Testis (tissue), 3 donors: Measurements from ENCODE around the gene ZNF365. TPM values are rescaled to one million over a fixed set of nuclear protein-coding genes. Genes with fewer than 3 reads are reported as not detected.
"Not testable (repeated sequence)": the region's sequence is repeated elsewhere in the genome, so short reads cannot be mapped to it uniquely, and the experiment has no call there.

Experiments
- DNase-seq: peaks from one replicate; pipeline ENCODE4 v3.0.0-alpha.2; 2019
- H3K27ac ChIP-seq, 2 donors: fragments of 200-600 bp; sonication (generic); one replicate each; pipeline ENCODE4 v1.5.1; 2019
- H3K27me3 ChIP-seq: fragments of 200-600 bp; sonication (generic); one replicate; pipeline ENCODE4 v1.5.1; 2019
- H3K36me3 ChIP-seq: fragments of 200-600 bp; sonication (generic); one replicate; pipeline ENCODE4 v1.5.1; 2017; ENCODE audit warnings: low read depth; ENCODE audit errors: missing control alignments
- H3K4me1 ChIP-seq: fragments of 200-600 bp; sonication (generic); one replicate; pipeline ENCODE4 v1.5.1; 2019
- H3K4me3 ChIP-seq, 2 donors: fragments of 200-600 bp; sonication (generic); one replicate each; pipeline ENCODE4 v1.5.1; 2017 to 2019
- H3K9me3 ChIP-seq: fragments of 200-600 bp; sonication (generic); one replicate; pipeline ENCODE4 v1.5.1; 2017
- POLR2A ChIP-seq: fragments of 450-650 bp; IDR thresholded peaks from one replicate; pipeline ENCODE4 v1.6.1; 2017; ENCODE audit warnings: antibody characterized with exemption, mild to moderate bottlenecking, moderate library complexity
- WGBS, 2 donors: methylation state at CpG; one replicate each; pipeline ENCODE4 v1.1.5; 2018; 5-methylcytosine and 5-hydroxymethylcytosine counted together
- intact Hi-C: fragments of 100-400 bp; cut with DNase I; formaldehyde crosslinking; loops from one replicate; pipeline ENCODE4 v1.15.1; 2023; ENCODE audit warnings: low total_unique reads
- polyA plus RNA-seq: library from polyadenylated mRNA; stranded (reverse); fragments of 350-450 nt; fragmentation: Illumina TruSeq; extraction: RNeasy Lipid Tissue Mini Kit (QIAGEN cat#74804); gene quantifications from one replicate; pipeline ENCODE4 v1.2.3, GENCODE V29; 2014; ENCODE audit warnings: low read depth, low replicate concordance; ENCODE audit not compliant: insufficient read depth
- total RNA-seq, 2 donors: library from RNA; depleted of rRNA; stranded (reverse); fragments of >200 nt; gene quantifications; one replicate each; pipeline ENCODE4 v1.2.3, GENCODE V29; 2016
- TF ChIP-seq, protein P1 (sequence below), 3 experiments: fragments of 450-650 bp in 2 of 3; fragments of 200-600 bp in 1 of 3; sonication (generic) in 1 of 3; IDR thresholded peaks; one replicate each; pipeline ENCODE4 v1.5.1; 2016 to 2019; ENCODE audit warnings: antibody characterized with exemption in 3 of 3, mild to moderate bottlenecking in 2 of 3, moderate library complexity in 1 of 3

The ZNF365 gene
- total and polyA plus RNA-seq, 3 donors from 2014 or later: 1.0 to 2.8 (median 1.2) TPM

DNA sequence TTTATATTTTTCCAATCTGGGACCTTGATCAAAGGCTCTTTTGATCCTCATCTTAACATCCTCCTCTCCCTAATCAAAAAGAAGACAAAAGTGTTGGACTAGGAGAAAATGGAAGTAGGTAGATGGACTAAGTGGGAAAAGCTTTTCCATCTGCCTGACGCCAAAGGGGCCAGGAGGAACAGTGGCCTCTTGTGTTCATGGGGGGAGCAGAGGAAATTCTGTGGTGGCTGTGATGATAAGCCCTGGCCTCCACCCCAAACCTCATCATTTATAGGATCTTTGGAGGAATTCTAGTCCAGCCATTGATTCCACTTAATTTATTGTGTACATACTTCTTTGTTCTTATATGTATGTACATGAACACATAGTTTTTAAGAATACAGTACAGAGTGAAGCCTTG, 21.7 kb downstream of the ZNF365 start:
- intact Hi-C loops: no loop called here
- H3K36me3 ChIP-seq: no peaks in the 10 kb centered on the region
- no peak for TF ChIP-seq POLR2A
- TF ChIP-seq, protein P1, sequence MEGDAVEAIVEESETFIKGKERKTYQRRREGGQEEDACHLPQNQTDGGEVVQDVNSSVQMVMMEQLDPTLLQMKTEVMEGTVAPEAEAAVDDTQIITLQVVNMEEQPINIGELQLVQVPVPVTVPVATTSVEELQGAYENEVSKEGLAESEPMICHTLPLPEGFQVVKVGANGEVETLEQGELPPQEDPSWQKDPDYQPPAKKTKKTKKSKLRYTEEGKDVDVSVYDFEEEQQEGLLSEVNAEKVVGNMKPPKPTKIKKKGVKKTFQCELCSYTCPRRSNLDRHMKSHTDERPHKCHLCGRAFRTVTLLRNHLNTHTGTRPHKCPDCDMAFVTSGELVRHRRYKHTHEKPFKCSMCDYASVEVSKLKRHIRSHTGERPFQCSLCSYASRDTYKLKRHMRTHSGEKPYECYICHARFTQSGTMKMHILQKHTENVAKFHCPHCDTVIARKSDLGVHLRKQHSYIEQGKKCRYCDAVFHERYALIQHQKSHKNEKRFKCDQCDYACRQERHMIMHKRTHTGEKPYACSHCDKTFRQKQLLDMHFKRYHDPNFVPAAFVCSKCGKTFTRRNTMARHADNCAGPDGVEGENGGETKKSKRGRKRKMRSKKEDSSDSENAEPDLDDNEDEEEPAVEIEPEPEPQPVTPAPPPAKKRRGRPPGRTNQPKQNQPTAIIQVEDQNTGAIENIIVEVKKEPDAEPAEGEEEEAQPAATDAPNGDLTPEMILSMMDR (IDR thresholded peaks at IDR 0.05): no peak
- no peaks in the 10 kb centered on the region for H3K27me3 ChIP-seq
- no peak overlapping the region for H3K27ac ChIP-seq
- 72 to 75% methylated on average over 1 of the region's 1 CpG for WGBS, 2 donors
- H3K4me3 ChIP-seq: no peak overlapping the region
- no peaks in the 10 kb centered on the region for H3K9me3 ChIP-seq
- no peaks in the 10 kb centered on the region for H3K4me1 ChIP-seq
- no peak for DNase-seq

DNA sequence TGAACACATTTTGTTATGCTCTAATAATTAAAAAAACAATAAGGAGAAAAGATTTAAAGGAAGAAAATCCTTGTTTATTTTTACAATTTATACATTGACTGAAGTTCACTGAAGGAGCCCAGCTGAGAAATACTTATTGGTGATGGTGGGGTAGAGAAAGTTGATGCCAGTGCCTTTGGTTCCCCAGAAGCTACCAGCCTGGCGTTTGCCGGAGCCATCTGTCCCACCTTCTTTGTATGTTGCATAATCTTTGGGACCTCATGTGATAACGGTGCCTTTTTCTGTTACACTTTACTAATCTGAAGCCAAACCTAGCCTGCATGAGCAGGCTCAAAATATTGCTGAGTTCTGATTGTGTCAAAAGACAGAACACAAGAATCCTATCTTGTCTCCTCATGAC, 22.7 kb downstream of the ZNF365 start:
- no peak overlapping the region for H3K4me3 ChIP-seq
- intact Hi-C loops: no loop called here
- no peaks in the 10 kb centered on the region for H3K27me3 ChIP-seq
- H3K27ac ChIP-seq: no peak overlapping the region
- 84 to 87% methylated on average over 3 of the region's 3 CpGs for WGBS, 2 donors
- no peak for DNase-seq
- no peaks in the 10 kb centered on the region for H3K9me3 ChIP-seq
- no peaks in the 10 kb centered on the region for H3K4me1 ChIP-seq
- TF ChIP-seq, protein P1 (IDR thresholded peaks at IDR 0.05): no peak
- TF ChIP-seq POLR2A: no peak
- H3K36me3 ChIP-seq: no peaks in the 10 kb centered on the region

DNA sequence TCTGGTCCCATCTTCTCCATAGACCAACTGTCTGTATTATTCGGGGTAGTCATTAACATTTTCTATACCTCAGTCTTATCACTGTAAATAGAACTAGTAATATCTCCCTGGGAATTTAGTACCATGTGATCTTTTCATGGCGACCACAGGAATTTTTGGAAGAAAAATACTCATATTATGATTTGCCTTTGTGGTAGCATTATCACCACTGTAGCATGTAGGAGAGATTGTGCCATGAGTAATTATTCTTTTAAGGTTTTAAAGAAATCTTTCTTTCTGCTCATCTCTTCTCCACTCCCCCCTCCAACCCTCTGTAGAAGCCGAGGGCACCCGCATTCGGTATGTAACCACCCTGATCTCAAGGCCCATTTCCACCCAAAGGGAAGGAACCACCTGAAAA, 25.0 kb downstream of the ZNF365 start:
- intact Hi-C loops: no loop called here
- H3K4me1 ChIP-seq: no peaks in the 10 kb centered on the region
- TF ChIP-seq POLR2A: no peak
- TF ChIP-seq, protein P1 (IDR thresholded peaks at IDR 0.05): no peak
- DNase-seq: no peak
- no peaks in the 10 kb centered on the region for H3K9me3 ChIP-seq
- H3K27me3 ChIP-seq: no peaks in the 10 kb centered on the region
- WGBS, 2 donors: 93 to 95% methylated on average over 5 of the region's 5 CpGs
- no peaks in the 10 kb centered on the region for H3K36me3 ChIP-seq
- H3K4me3 ChIP-seq: no peak overlapping the region
- no peak overlapping the region for H3K27ac ChIP-seq

DNA sequence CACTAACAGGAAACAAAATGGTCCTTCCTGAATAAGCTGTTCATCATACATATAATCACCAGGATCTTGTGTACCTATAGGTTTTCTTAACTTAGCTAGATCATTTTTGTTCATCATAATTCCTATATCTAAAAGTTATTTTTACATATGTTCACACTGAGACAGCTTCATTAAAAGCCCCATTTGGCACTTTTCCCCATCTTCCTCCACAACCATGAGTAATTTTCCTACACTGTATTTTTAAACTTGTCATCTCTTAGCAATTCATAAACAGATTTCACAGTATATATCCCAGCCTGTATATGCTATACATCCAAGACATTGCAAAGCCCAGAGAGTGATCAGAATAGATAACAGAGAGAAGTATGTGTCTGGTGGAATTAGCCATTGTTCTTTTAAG, 28.3 kb downstream of the ZNF365 start:
- no peak for DNase-seq
- Histone ChIP-seq H3K27me3 (no peaks in the 10 kb centered on the region), H3K36me3 (no peaks in the 10 kb centered on the region), H3K27ac (no peak overlapping the region), H3K4me1 (no peaks in the 10 kb centered on the region), H3K9me3 (no peaks in the 10 kb centered on the region), H3K4me3 (no peak overlapping the region)
- intact Hi-C loops: no loop called here
- no peak for TF ChIP-seq POLR2A
- TF ChIP-seq, protein P1 (IDR thresholded peaks at IDR 0.05): no peak

DNA sequence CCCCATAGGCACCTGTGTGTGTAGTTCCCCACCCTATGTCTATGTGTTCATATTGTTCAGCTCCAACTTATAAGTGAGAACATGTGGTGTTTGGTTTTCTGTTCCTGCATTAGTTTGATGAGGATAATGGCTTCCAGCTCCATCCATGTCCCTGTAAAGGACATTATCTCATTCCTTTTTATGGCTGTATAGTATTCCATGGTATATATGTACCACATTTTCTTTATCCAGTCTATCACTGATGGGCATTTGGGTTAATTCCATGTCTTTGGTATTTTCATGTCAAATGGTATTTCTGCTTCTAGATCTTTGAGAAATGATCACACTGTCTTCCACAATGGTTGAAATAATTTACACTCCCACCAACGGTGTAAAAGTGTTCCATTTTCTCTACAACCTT, 36.4 kb downstream of the ZNF365 start:
- WGBS, 2 donors: 54 to 76% methylated on average over 1 of the region's 1 CpG
- H3K4me3 ChIP-seq, H3K36me3 ChIP-seq, H3K27me3 ChIP-seq, H3K27ac ChIP-seq, intact Hi-C loops, H3K4me1 ChIP-seq, H3K9me3 ChIP-seq, DNase-seq: not testable (repeated sequence)

DNA sequence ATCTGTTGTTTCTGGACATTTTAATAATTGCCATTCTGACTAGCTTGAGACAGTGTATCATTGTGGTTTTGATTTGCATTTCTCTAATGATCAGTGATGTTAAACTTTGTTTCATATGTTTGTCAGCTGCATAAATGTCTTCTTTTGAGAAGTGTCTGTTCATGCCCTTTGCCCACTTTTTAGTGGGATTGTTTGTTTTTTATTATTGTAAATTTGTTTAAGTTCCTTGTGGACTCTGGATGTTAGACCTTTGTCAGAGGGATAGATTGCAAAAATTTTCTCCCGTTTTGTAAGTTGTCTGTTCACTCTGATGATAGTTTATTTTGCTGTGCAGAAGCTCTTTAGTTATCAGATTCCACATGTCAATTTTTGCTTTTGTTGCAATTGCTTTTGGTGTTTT, 36.8 kb downstream of the ZNF365 start:
- H3K27me3 ChIP-seq, H3K27ac ChIP-seq, H3K9me3 ChIP-seq, H3K36me3 ChIP-seq, intact Hi-C loops, H3K4me3 ChIP-seq, H3K4me1 ChIP-seq, DNase-seq: not testable (repeated sequence)
- 78 to 88% methylated on average over 1 of the region's 1 CpG for WGBS, 2 donors
